NCI-H187 (cell line): ENCODE measurements around the gene PLCB1.
"Not testable (repeated sequence)": the region's sequence is repeated elsewhere in the genome, so short reads cannot be mapped to it uniquely, and the experiment has no call there.

Experiments
- DNase-seq, 2 experiments: peaks; one replicate each; lab custom pipeline; 2025; lab: John Stamatoyannopoulos, UW

PLCB1 gene

DNA sequence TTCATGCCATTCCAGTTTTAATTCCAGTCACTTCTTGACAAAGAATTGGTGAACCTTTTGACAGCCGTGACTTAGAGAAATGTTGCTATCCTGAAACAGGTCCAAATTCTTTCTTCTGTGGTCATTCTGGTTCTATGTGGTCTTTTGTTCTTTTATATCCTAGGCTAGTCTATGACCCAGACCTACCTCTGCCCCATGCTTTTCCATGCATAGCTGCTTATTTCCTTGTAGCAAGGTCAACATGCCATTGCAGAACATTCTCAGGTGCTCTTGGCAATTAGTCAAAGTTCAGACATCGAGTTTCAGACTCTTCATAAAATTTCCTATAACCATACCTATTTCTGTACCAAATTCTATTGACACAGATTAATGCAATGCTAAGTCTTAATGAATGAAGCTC lies 202.6 kb downstream of the PLCB1 start:
- no peak for DNase-seq

DNA sequence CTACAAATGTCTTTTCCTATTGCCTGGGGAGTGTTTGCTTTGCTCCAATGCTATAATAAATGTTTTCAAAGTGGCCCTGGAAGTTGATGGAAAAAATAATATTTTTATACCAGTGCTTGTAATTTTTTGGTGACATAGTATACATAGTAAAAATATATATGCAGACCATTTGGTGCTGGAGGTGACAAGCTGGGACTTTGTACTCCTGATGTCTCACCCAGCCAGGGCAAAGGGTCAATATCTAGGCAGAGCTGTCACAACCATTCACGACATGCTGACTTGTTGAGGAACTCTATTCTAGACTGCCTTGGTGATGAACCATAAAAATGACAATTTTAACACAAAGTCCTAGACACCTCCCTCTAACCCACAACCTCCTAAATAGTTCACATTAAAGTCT lies 203.0 kb downstream of the PLCB1 start:
- no peak for DNase-seq

DNA sequence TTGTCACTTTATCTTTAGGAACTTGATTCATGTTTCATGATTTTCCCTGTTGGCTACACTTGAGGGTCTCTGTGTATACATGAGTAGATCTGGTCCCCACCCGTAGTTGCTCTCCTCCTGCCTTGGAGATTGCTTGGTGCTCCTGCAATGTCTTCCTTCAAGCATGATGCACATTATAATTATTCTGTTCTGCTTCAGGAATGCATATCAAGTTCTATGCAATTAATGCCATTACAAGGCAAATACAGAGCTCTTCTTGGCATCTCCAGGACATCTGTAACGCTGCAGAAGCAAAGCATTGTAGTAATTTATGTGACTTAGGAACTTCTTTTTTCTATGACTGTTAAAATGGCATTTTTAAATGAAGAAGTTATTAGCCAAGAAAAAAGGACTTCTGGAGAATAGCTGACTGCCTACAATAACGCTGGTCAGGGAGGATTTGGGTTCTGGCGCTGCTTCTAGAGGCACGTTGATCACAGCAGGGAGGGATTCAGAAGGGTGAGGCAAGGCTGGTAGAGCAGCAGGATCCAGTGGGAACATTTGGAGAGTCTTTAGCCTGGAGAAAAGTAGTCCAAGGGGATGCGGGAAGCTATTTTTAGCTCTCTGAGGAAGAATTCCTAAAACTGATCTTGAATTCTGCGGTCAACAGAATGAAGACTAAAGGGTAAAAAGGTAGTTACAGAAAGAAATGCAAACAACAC lies 203.6 kb downstream of the PLCB1 start:
- DNase-seq = no peak

DNA sequence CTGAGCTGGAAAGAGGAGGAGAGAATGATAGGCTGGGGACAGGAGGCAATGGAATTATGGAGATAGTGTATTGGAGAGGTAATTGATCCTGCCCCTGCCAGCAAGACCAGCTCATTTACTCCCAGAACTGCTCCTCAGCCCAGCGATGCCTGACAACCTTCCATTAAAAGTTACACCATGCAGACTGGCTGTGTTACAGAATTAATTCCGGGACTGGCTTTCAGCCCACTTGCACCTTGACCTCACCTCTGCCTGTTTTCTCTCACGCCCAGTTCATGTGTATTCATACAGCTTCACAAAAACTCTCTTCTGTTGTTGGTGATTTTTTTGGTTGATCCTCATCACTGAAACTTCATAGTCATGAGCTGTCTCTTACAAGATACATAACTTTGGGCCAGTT lies 207.3 kb downstream of the PLCB1 start:
- no peak for DNase-seq

DNA sequence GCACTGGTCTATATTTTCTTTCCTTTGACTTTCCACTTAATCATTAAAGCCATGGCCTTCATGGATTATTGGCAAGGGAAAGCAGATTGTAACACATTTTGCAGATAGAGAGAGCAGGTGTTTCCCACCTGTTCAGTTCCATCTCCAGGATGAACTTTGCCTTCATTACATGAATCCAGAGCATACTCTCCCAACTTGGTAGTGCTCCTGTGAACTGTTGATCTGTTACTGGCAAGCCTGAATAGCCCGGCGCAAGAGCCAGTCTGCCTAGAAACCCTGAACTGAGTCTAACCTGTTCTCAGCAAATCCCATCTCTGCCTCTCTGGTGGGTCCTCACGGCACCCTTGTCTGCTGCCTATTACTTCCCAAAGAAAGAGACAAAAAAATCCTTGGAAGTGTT lies 210.3 kb downstream of the PLCB1 start:
- DNase-seq = no peak

DNA sequence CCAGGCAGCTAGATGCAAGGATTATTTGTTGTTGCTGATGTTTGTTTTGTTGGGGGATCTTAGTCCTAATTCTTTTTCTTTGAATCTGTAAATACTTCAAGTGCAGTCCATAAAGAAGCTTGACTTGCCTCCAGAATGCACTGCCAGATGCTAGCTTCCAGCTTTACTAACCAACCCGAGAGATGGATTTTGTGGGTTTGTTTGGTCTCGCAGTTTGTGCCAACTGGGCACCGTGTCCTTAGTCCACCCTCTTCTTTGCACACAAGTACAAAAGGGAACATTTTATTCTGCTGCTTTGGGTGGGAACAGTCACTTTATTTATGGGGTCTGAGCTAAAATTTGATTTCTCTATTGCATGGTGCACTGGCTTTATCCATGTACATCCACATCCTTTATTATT lies 212.0 kb downstream of the PLCB1 start:
- no peak for DNase-seq

DNA sequence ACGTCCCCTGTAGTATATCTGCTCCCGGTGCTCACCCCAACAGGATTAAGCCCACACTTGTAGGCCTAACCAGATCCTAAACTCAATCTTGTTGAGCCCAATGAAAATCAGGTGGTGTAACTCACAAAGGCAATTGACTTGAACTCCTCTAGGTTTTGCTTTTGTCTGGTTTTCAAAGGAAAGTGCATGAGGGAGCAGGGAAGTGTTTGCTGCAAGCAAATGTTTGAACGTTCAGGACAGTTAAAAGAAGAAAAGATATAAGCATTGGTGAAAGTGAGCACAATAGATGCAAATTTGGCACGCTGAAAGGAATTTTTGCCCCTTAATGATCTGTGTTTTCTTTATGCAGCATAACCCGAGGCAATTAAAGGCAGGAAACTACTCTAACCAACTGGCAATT lies 212.6 kb downstream of the PLCB1 start:
- DNase-seq = no peak

DNA sequence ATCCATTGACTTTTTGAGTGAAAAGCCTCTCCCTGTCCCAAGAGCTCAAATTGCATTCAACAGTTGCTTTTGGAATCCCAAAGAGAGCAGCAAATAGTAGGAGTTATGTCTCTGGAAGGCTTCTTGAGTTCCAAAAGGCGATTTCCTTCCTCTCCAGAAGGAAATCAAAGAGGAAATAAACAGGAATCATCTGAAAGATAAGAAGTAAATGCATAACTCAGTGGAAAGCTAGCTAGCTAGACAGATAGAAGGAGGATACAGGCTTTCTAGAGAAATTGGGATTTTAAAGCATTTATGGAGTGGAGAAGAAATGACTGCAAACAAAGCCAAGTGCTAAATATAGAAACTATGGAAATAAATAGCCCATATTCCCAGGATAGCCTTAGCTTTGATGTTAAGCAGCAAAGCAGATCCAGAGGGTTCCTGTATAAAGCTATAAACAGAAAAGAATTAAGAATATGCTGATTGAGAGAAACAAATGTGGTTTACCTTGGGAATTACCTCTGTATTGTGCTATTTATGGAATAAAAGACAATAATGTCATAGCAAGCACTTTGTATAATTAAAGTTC lies 214.7 kb downstream of the PLCB1 start:
- peak; percentile 31 for DNase-seq

DNA sequence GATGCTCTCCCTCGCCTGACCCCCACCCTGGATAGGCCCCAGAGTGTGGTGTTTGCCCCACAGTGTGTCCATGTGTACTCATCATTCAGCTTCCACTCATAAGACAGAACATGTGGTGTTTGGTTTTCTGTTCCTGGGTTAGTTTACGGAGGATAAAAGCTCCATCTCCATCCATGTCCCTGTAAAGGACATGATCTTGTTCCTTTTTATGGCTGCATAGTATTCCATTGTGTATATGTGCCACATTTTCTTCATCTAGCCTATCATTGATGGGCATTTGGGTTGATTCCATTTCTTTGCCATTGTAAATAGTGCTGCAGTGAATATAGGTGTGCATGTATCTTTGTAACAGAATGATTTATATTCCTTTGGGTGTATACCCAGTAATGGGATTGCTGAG lies 218.2 kb downstream of the PLCB1 start:
- not testable (repeated sequence) for DNase-seq

DNA sequence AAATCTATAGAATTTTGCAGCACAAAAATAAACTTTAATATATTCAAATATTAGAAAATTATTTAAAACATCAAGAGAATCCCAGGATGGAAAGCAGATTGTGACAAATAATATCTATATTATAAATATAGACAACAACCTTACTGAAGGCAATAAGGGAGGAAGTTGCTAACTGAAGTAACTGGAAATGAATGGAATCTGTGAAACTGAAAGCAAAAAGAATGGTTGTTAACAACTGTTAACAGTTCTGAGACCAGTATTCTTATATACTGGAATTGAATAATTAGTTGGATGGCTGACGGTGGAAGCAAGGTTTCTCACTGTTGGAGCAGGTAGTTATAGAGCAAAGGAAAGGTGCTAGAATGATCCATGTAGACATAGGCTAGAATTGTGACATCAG lies 220.4 kb downstream of the PLCB1 start:
- no peak for DNase-seq

DNA sequence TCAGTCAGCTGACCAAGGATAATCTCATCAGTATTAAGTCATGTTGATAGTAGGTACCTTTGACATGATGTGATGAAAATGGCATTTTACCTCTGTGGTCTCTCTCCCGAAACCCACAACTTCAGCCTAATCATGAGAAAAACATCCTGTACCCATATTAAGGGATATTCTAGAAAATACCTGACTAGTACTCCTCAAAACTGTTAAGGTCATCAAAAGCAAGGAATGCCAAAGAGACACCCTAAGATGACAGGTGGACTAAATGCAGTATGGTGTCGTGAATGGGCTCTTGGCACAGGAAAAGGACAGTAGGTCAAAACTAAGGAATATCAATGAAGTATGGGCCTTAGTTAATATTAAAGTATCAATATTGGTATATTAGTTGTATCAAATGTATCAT lies 221.4 kb downstream of the PLCB1 start:
- no peak for DNase-seq

DNA sequence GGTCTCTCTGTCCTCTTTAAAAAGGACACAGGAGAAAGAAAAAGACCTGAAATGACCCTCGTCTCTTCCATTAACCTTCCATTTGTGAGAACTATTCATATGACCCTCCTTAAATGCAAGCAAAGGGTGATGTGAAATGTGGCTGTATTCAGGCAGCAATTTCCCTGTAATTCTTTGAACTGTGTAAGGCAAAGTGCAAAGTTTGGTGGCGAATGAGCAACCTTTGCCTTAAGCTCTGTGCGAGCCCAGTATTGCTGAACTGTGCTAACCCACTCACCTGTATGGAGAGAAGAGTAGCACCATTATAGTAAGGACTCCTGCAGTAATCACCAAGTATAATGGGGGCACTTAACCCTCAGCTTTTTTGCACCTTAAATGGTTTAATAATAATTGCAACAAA lies 223.4 kb downstream of the PLCB1 start:
- no peak for DNase-seq

DNA sequence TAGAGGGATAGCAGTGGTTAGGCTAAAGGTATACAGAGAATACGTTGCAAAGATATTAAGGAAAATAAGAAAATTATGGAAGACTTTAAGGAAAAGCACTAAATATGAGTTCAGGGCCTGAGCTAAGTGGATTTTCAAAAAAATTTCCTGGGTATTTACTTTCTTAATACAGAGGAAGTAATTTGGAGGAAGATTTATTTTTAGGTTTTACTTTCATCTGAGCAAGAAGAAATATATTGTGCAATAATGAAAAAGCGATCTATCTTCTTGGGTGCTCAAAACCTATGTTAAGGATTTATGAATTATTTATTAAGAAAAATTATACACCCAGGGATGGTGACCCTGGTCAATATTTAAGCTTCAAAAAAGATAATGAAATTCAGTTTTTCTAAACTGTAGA lies 224.7 kb downstream of the PLCB1 start:
- DNase-seq = no peak

DNA sequence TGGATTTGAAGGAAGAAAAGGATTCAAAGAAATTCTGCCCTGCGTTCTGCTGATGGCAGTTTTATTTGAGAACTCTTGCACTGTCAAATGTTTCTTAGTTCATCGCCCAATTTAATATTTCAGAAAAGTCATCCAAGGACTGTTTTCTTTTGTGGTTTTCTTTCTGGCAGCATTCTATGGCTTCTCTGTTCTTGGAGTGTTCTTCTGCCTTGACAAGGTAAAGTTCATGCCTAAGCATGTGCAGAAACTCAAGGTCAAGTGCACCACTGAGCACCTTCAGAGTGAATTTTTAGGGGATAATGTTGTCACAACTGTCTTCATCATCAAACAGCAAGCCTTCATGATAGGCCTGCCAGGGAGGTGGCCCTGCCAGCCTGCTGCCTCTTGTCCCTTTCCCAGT lies 225.6 kb downstream of the PLCB1 start:
- no peak for DNase-seq

DNA sequence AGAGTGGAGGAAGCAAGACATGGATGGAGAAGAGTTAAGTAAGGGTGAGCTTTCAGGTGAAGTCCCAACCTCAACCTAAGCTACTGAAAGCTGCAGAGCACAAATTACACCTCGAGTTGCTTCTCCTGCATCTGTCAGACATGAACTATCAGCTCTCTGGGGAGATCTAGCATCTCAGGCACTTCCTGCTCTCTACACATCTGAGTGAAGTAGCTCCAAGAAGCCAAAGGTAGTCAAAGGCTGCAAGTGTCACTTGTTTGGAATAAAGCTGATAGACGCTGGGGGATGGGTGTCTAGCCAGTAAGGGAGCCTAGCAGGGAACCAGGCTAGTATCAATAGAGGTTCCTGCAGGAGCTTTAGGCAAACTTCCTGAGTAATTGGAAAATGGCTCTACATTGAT lies 228.0 kb downstream of the PLCB1 start:
- DNase-seq = no peak

DNA sequence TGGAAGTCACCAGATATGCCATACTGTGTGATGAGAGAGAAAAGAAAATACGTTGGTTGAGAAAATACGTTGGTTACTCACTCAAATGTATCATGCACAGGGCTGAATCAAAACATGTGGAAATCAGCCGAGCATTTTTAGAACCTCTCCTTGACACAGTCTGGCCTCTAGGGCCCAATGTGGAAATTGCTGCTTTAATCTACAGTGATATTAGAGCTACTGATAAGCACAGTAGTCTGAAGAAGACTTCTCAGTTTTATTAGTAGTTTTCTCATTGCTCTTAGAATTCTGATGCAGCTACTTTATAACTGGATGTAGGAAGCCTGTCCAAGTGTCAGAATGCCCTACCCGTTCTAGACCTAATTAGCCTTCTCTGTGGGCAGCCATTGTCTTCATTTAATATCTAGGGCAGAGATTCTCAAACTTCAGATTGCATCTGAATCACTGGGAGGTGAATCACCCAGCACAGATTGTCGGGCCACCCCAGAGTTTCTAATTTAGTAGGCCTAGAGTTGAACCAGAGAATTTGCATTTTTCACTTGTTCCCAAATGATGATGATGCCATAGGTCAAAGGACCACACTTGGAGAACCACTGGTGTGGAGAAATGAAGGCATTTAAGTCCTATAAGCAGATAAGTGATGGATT lies 229.1 kb downstream of the PLCB1 start:
- no peak for DNase-seq

DNA sequence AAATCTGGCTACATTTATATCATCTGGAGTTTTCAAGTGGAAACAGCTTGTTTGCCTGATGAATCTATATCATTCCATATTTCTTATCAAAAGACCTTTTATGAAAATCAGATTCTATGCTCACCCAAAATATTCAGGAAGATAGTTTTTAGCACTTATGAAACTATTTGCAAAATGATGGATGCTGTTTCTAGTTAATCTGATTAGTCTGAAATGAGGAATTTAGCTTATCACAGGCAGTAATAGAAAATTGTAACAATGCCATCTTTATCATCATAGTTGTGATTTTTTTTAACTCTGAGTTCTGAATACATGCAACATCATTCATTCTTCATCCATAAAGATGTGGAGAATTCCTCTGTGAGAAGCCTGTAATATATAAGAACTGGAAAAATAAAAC lies 229.7 kb downstream of the PLCB1 start:
- DNase-seq = no peak

DNA sequence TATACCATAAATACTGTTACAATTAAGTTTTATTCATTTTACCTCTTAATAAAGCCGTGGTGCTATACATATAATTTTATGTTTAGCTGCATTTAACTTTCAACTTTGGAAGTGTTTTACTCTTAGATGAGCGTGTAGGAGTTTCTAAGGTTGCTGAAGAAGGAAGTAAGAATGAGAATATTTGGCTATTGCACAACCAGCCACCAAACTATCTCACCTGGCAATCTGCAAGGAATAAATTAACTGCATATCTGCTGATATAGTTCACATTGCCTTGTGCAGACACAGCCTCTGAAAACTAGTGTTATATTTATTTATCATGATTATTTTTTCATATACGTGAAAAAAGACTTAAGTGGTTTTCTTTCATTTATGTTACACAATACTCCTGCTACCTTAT lies 230.4 kb downstream of the PLCB1 start:
- DNase-seq = no peak

DNA sequence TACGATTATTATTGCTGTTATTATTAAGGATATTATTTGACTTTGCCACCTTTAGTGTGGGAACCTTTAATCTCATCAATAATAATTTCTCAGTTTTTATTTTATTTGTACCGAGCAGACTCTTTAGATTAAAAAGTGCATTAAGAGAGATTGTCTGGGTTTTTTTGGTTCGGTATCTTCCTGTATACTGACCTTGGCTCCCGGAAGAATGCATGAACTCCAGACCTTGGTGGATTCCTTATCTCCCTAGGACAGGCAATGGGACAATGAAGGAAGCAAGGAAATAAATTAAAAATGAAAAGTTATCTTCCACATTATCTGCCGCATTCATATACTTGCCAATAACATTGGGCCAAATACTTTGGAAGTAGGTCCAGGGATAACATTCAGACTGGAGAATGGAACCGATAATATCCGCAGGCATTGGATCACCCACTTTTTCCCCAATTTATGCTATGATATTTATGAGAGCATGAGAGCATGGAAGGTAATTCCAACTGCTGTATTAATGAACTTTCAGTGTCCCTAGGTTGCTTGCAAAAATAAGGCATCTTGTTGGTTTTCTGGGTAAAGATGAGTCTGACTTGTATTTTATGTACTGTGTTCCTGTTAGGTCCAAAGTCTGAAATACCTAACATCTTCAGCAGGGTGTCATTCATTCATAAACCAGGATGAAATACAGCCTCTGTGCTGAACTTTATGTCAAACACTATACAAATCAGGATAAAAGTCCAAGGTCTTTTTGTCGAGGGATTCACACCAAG lies 232.1 kb downstream of the PLCB1 start:
- DNase-seq = no peak

DNA sequence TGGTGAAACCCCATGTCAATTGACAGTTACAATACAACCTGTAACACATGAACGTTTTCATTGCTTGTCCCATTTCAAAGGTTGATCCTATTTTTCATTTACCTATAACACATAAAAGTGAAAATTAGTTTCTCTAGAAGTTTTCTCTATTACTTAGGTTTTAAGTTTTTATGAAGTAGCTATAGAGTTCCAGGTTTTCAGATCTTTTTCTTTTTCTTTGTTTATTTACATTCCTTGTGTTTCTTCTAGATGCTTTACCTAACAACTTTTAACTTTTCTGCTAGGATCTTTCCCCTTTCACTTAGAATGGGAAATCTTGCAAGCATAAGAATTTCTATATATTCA lies 232.6 kb downstream of the PLCB1 start:
- no peak for DNase-seq

DNA sequence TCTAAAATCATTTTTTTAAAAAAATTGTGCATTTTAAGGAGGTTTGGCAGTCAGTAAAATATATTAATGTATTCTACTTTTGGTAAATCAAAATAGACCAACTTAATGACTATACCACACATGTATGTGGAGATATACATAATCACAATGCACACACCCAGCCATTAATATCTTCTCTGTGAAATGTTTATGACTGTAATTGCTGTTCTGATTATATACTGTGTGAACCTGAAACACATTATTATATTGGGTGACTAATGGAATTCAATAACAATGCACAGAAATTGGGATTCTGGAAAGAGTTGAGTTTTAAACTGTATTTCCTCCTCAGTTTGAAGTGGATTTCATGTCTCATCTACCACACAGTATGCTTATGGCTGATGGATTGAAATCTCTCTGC lies 233.6 kb downstream of the PLCB1 start:
- no peak for DNase-seq

DNA sequence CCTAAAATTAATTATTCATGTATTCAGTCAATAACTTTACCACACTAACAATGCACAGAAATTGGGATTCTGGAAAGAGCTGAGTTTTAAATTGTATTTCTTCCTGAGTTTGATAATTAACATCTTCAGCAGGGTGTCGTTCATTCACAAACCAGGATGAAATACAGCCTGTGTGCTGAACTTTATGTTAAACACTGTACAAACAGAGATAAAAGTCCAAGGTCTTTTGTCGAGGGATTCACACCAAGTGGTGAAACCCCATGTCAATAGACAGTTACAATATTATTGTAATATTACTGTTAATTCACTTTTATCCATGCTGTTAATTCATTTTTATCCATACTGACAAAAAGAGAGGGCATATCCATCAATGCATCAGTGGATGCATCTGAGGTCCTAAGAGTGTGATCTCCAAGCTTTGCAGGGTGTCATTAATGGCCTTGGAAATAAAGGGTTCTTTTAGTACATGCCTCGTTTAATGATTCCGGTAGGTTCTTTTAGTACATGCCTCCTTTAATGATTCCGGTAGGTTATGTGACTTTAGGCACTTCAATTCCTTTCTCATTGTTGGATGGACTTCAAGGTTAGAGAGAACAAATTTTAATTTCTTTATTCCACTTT lies 234.3 kb downstream of the PLCB1 start:
- DNase-seq = no peak

DNA sequence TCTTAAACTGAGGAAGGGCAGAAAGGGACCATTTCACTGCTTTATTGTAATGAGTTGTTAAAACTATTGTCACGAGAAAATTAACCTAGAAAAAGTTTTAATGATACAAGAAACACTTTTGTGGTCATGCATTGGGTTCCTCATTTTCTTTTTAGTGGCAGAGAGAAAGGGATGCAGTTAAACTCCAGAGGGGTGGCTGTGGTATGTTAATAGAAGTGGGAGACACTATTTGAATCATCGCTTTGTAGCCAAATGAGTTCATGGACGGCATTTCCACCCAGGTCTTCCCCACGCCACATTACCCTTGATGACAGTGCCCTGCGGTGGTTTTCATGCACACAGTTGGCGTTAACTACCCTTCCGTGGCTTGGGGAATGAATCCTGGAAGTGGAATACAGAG lies 235.6 kb downstream of the PLCB1 start:
- DNase-seq = no peak
